H54 (cell line): ENCODE results near the gene SLC51A.

Experiments used
- DNase-seq: peaks from one replicate; pipeline ENCODE4 v3.0.0; 2011; ENCODE audit warnings: low spot score, mixed read lengths; ENCODE audit not compliant: insufficient read length
- FAIRE-seq: peaks from 3 replicates; lab custom pipeline; 2011; peaks lifted over from hg19 to GRCh38; lab: Jason Lieb, UNC
- POLR2A ChIP-seq: IDR thresholded peaks from 2 replicates; pipeline ENCODE4 v1.6.1; 2011; ENCODE audit warnings: low read depth, mild to moderate bottlenecking, low read length

Gene SLC51A

GRCh38 chr3:196215493-196216020 is 777 bp upstream of the SLC51A start:
- FAIRE-seq (no peak), DNase-seq (no peak)
- TF ChIP-seq POLR2A, result no peak

DNA sequence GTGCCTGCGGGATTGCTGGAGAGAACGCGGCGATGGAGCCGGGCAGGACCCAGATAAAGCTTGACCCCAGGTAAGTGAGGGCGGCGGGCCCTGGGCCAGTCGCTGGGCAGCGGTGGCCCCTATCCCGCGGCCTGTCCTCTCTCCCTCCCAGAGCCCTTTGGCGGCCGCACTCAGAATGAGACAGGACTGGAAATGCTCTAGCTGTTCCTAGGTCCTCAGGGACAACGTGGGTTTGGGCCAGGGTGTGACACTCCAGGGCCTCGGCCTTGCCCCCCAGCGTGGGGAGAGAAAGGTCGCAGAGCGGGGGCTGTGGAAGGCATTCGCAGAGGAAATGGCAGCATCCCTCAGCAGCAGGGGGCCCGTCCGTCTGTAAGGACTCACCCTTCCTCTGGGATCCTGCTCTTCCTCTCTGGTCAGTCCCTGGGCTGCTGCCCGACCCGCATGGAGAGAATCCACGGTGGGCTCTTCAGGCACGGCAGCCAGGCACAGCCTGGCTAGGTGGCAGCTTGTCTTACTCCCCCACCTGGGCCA is 412 bp downstream of the SLC51A start:
- no peak for FAIRE-seq
- no peak for DNase-seq
- no peak for TF ChIP-seq POLR2A

DNA sequence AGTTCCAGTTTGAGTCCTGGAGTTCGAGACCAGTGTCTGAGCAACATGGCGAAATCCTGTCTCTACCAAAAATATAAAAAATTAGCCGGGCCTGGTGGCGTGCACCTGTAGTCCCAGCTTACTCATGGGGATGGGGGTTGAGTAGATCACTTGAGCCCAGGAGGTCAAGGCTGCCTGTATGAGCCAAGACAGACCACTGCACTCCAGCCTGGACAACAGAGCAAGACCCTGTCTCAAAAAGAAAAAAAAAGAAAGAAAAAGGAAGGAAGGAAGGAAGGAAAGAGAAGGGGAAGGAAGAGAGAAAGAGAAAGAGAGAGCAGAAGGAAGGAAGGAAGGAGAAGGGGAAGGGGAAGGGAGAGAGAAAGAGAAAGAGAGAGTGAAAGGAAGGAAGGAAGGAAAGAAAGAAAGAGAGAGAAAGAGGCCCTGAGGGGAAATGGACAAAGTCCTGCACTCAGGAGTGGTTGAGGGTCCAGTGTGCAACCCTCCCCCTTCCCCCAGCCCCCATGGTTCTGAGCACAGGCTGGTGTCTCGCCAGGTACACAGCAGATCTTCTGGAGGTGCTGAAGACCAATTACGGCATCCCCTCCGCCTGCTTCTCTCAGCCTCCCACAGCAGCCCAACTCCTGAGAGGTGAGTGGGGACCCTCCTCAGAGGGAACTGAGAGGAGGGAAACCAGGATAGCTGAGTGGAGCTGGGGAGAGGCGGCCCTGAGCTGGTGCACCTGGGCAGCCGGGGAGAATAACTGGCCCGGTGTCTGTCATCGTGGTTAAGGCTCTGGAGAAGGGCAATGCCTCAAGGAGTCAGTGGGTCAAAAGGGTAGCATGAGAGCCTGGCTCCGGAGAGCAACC is 1.2 kb downstream of the SLC51A start:
- no peak for TF ChIP-seq POLR2A
- no peak for FAIRE-seq
- DNase-seq, result no peak

- no peak for DNase-seq
- TF ChIP-seq POLR2A, result no peak
Measured at GRCh38 chr3:196218155-196218712, 1.9 kb downstream of the SLC51A start.

DNA sequence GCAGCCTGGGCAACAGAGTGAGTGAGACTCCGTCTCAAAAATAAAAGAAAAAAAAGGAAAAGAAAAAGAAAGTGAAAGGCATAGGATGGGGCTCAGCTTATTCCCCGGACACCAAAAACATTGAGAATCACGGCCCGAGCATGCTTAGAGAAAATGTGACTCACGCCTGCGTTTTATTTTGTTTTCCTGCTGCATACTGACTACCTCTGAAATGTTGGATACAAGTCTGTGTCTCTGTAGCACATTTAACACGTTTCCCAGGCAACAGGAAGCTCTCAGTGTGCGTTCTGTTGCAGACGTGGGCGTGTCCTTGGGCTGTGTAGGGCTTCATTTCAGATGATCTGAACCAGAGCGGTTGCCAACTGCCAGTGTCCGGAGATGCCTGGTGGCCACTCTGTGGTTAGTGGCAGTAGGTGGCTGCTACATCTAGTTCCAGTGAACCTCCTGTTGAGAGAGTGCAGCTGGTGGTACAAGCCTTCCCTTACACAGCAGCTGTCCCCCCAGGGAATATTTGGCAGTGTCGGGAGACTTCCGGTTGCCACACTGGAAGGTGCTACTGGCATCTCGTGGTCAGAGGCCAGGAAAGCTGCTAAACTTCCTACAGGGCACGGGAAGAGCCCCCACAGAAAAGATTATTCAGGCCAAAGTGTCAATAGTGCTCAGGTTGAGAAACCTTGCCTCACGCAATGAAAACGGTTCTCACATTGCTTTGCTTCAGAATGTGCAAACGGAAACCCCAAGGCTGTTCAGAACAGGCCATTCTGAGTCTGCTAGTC is 3.0 kb downstream of the SLC51A start:
- no peak for TF ChIP-seq POLR2A
- DNase-seq, result peak; percentile 94
- peak; percentile 97 for FAIRE-seq

More at GRCh38 chr3:196218155-196218712, 1.9 kb downstream of the SLC51A start:
- FAIRE-seq, result no peak

DNA sequence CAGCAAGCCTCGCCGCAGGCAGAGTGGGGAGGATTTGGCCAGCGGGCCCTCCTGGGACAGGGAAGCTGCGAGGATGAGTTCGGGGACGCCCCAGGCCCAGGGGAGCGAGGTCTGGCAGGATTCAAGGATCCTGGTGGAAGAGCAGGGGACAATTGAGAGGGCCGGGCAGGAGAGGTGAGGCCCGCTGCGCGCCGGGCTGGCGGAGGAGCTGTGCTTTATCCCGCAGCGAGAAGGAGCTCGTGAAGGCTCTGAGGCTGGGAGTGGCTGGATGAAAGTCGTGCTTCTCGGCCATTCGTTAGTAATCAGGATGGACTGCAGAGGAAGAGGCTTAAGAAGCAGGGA is 3.6 kb downstream of the SLC51A start:
- no peak for TF ChIP-seq POLR2A
- no peak for DNase-seq
- no peak for FAIRE-seq

- no peak for DNase-seq
- TF ChIP-seq POLR2A, result no peak
- no peak for FAIRE-seq
Measured at GRCh38 chr3:196220587-196220986, 4.3 kb downstream of the SLC51A start.

DNA sequence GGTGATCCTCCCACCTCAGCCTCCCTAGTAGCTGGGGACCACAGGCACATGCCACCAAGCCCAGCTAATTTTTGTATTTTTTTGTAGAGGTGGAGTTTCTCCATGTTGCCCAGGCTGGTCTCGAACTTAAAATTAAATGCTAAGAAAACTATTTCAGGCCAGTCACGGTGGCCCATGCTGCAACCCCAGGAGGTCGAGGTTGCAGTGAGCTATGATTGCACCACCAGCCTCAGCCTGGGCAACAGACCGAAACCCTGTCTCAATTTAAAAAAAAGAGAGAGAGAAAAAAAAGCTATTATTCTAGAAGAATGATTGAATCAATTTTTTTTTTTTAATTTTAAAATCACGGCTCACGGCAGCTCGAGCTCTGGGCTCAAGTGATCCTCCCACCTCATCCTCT is 4.7 kb downstream of the SLC51A start:
- FAIRE-seq, result no peak

GRCh38 chr3:196222876-196223595 is 6.7 kb downstream of the SLC51A start:
- DNase-seq (no peak), FAIRE-seq (no peak)
- TF ChIP-seq POLR2A, result no peak

More for the DNA sequence above, 4.7 kb downstream of the SLC51A start:
- no peak for TF ChIP-seq POLR2A
- DNase-seq, result no peak

- TF ChIP-seq POLR2A, result no peak
- FAIRE-seq (no peak), DNase-seq (no peak)
Measured at GRCh38 chr3:196225086-196225485, 8.8 kb downstream of the SLC51A start.

GRCh38 chr3:196225763-196226364 is 9.5 kb downstream of the SLC51A start:
- no peak for TF ChIP-seq POLR2A
- DNase-seq (no peak), FAIRE-seq (no peak)

- FAIRE-seq, result no peak
Measured at GRCh38 chr3:196227121-196227561, 10.8 kb downstream of the SLC51A start.

More at GRCh38 chr3:196227121-196227561, 10.8 kb downstream of the SLC51A start:
- TF ChIP-seq POLR2A, result no peak
- DNase-seq, result no peak
